ENCODE data around the gene PGAP1. TPM values are rescaled to one million over a fixed set of nuclear protein-coding genes. Genes with fewer than 3 reads are reported as not detected.

PGAP1 gene
- 24.1 and 24.7 TPM in 2 replicates for total RNA-seq (2021; fragmentation: NEBNext Ultra II Directional; extraction: Animal tissue kit (Norgen Biotek cat#: 25700))
- 7.5 and 8.3 TPM in 2 replicates for polyA plus RNA-seq (2011; rRNA removed)
- 9.2 TPM for polyA plus RNA-seq (2011; cell fraction: cytosol; rRNA removed)
- polyA plus RNA-seq (2011; cell fraction: nucleus; rRNA removed): 10.5 TPM
- 4.1 to 8.9 TPM (median 5.3 TPM) in 4 replicates for polyA plus RNA-seq (2012, experiment 1 of 2)
- 0.52 TPM for polyA plus RNA-seq (2012, experiment 2 of 2)
- polyA plus RNA-seq (2013, experiment 1 of 2): 13.6 TPM
- polyA plus RNA-seq (2013, experiment 2 of 2): 11.9 TPM
- polyA minus RNA-seq (2011; rRNA and poly(A)+ RNA removed): 22.0 and 32.0 TPM in 2 replicates
- 14.6 TPM for polyA minus RNA-seq (2011; cell fraction: cytosol; rRNA and poly(A)+ RNA removed)
- polyA minus RNA-seq (2011; cell fraction: nucleus; rRNA and poly(A)+ RNA removed): 40.5 TPM
- long read RNA-seq, experiment 1, partial matches to known transcripts: 6 of 18 reads
- long read RNA-seq, experiment 1, other reads (novel, unspliced or antisense): 12 of 18 reads
- long read RNA-seq, experiment 2, partial matches to known transcripts: 1 of 1 reads
- long read RNA-seq, experiment 2, other reads (novel, unspliced or antisense): 0 of 1 reads

GRCh38 chr2:196926562-196927375, at the start of gene PGAP1:
TSS of gene PGAP1 (minus strand) at chr2:196926707. CDS start at chr2:196926616, 91 bp downstream.
- ChIA-PET CTCF (ENCODE audit: partially characterized antibody) (interaction anchor here (0.8 to 1.3 kb wide), 2 partner anchors 8 to 29 kb away, joined by 3 read pairs; no protein-coding TSS in a partner anchor), POLR2A (ENCODE audit: partially characterized antibody) (interaction anchor here (0.6 to 1.4 kb wide), 4 partner anchors 9 to 125 kb away, joined by 3 read pairs; no protein-coding TSS in a partner anchor)
- Histone ChIP-seq H2BK5ac (ENCODE audit: low read depth, low read length) (peak within 1 kb of the TSS; percentile 90; the same call in 1 of the 2 replicates), H3K14ac (ENCODE audit: insufficient read length) (peak within 1 kb of the TSS; percentile 18), H3K23ac (ENCODE audit: insufficient read length) (no peak within 1 kb of the TSS), H2BK20ac (ENCODE audit: low read length) (no peak within 1 kb of the TSS), H3K79me1 (ENCODE audit: low read depth, low read length) (peaks cover 2% of the 10 kb centered on the region; the same call in 1 of the 2 replicates), H3K27me3 (replicated peaks in 1 of 4; ENCODE audit: control insufficient read depth in 3 of 4, extremely low read depth in 1 of 4, insufficient read depth in 3 of 4, low read length in 3 of 4) (no peaks in the 10 kb centered on the region), H2BK120ac (replicated peaks; ENCODE audit: low read depth, low read length) (no peak within 1 kb of the TSS), H3K56ac (replicated peaks; ENCODE audit: insufficient read length, low read depth, low read length) (peak within 1 kb of the TSS; percentile 13), H3K4ac (replicated peaks; ENCODE audit: insufficient read length, low read depth, low read length) (peak within 1 kb of the TSS; percentile 32), H3K9me3 (ENCODE audit: insufficient read depth in 2 of 2, low read depth in 1 of 2, low read length in 1 of 2) (no peaks in the 10 kb centered on the region), H3K4me2 (ENCODE audit: insufficient read depth in 1 of 2, low read depth in 2 of 2, low read length in 2 of 2) (peak within 1 kb of the TSS; percentile 64 to 72), H2AFZ (ENCODE audit: low read length) (peak within 1 kb of the TSS; percentile 28; the same call in 1 of the 2 replicates), H4K5ac (ENCODE audit: insufficient read length, low read depth, low read length) (peak within 1 kb of the TSS; percentile 73), H2BK15ac (ENCODE audit: low read length) (peak within 1 kb of the TSS; percentile 97; the same call in 1 of the 2 replicates), H3K18ac (ENCODE audit: extremely low read depth, low read length) (peak within 1 kb of the TSS; percentile 88), H4K91ac (replicated peaks; ENCODE audit: insufficient read length, low read length) (peak within 1 kb of the TSS; percentile 83), H3K79me2 (ENCODE audit: control insufficient read depth in 1 of 2, insufficient read depth in 2 of 2, low read length in 2 of 2) (peaks cover 3 to 45% of the 10 kb centered on the region in 2 experiments; a peak in 3 of 4 replicates), H3K4me3 (ENCODE audit: extremely low read depth in 1 of 4, insufficient read depth in 2 of 4, low read depth in 3 of 4, low read length in 4 of 4) (peak within 1 kb of the TSS; percentile 97 to 99 (median 98)), H3K36me3 (ENCODE audit: control insufficient read depth in 2 of 4, insufficient read depth in 4 of 4, low read length in 3 of 4) (no peaks in the 10 kb centered on the region), H3K4me1 (replicated peaks in 1 of 4; ENCODE audit: control insufficient read depth in 3 of 4, insufficient read depth in 4 of 4, low read length in 3 of 4) (no peaks in the 10 kb centered on the region), H2AK5ac (ENCODE audit: low read depth, low read length) (no peak within 1 kb of the TSS), H3K9ac (replicated peaks in 1 of 4; ENCODE audit: extremely low read depth in 1 of 4, low read depth in 3 of 4, low read length in 3 of 4) (peak within 1 kb of the TSS; percentile 75 to 93 (median 76)), H4K20me1 (replicated peaks in 1 of 2; ENCODE audit: control insufficient read depth in 1 of 2, insufficient read depth in 2 of 2, low read length in 2 of 2) (peaks cover 0 to 1% of the 10 kb centered on the region in 2 experiments), H4K8ac (ENCODE audit: extremely low read depth, insufficient read depth, low read length) (peak within 1 kb of the TSS; percentile 88), H2BK12ac (ENCODE audit: low read depth, low read length) (peak within 1 kb of the TSS; percentile 68; the same call in 1 of the 2 replicates), H3K23me2 (ENCODE audit: low read depth, low read length) (peaks cover 10% of the 10 kb centered on the region), H3K27ac (ENCODE audit: low read depth, low read length) (peak within 1 kb of the TSS; percentile 82)
- 1% methylated on average over 39 of the region's 62 CpGs; no CpG with 5 or more reads in 1 of the 2 experiments for WGBS, 2 experiments (ENCODE audit: extremely low coverage in 1 of 2, insufficient coverage in 1 of 2, insufficient read length in 1 of 2, insufficient replicate concordance in 2 of 2, low coverage in 1 of 2, low lambda C conversion rate in 2 of 2, missing lambda C conversion rate in 1 of 2)
- FAIRE-seq (no peak), DNase-seq (ENCODE audit: low read depth in 1 of 2, low spot score in 2 of 2) (peak; percentile 70 to 92)
- TF ChIP-seq, protein P1, sequence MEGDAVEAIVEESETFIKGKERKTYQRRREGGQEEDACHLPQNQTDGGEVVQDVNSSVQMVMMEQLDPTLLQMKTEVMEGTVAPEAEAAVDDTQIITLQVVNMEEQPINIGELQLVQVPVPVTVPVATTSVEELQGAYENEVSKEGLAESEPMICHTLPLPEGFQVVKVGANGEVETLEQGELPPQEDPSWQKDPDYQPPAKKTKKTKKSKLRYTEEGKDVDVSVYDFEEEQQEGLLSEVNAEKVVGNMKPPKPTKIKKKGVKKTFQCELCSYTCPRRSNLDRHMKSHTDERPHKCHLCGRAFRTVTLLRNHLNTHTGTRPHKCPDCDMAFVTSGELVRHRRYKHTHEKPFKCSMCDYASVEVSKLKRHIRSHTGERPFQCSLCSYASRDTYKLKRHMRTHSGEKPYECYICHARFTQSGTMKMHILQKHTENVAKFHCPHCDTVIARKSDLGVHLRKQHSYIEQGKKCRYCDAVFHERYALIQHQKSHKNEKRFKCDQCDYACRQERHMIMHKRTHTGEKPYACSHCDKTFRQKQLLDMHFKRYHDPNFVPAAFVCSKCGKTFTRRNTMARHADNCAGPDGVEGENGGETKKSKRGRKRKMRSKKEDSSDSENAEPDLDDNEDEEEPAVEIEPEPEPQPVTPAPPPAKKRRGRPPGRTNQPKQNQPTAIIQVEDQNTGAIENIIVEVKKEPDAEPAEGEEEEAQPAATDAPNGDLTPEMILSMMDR (IDR thresholded peaks at IDR 0.05; ENCODE audit: control extremely low read depth in 1 of 3, insufficient read depth in 1 of 3, low read depth in 1 of 3, low read length in 3 of 3): no peak
- TF ChIP-seq SIRT6 (IDR thresholded peaks at IDR 0.05; ENCODE audit: low read length): no peak
- TF ChIP-seq NRF1 (IDR thresholded peaks at IDR 0.05; ENCODE audit: low read depth, low read length): peak; percentile 74
- peak; percentile 57 for TF ChIP-seq POLR2AphosphoS5 (IDR thresholded peaks at IDR 0.05; ENCODE audit: low read depth, low read length)
- TF ChIP-seq, protein P2, sequence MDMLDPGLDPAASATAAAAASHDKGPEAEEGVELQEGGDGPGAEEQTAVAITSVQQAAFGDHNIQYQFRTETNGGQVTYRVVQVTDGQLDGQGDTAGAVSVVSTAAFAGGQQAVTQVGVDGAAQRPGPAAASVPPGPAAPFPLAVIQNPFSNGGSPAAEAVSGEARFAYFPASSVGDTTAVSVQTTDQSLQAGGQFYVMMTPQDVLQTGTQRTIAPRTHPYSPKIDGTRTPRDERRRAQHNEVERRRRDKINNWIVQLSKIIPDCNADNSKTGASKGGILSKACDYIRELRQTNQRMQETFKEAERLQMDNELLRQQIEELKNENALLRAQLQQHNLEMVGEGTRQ (IDR thresholded peaks at IDR 0.05; ENCODE audit: low read length): no peak

Measured in H1 (cell line).